AG09309 (cell line): ENCODE results near the gene GPATCH2.

Experiments used
- DNase-seq: peaks from one replicate; pipeline ENCODE4 v3.0.0-alpha.2; 2010; ENCODE audit warnings: low read depth
- H3K4me3 ChIP-seq: 2 replicates; pipeline ENCODE4 v1.5.1; 2011; ENCODE audit warnings: mild to moderate bottlenecking, low read depth, low read length, moderate library complexity; ENCODE audit not compliant: control insufficient read depth
- CTCF ChIP-seq: IDR thresholded peaks from 2 replicates; pipeline ENCODE4 v1.5.1; 2011; ENCODE audit warnings: mild to moderate bottlenecking, low read depth, low read length, inconsistent platforms; ENCODE audit not compliant: insufficient read depth, control insufficient read depth; ENCODE audit errors: missing control alignments

GPATCH2 gene

GRCh38 chr1:217443845-217444244, 187.0 kb downstream of the GPATCH2 start:
- no peak for DNase-seq
- H3K4me3 ChIP-seq, result no peak overlapping the region
- no peak for TF ChIP-seq CTCF

GRCh38 chr1:217437376-217437775, 193.5 kb downstream of the GPATCH2 start:
- DNase-seq, result no peak
- no peak for TF ChIP-seq CTCF

GRCh38 chr1:217435204-217435603, 195.7 kb downstream of the GPATCH2 start:
- no peak for TF ChIP-seq CTCF
- no peak for DNase-seq

More at GRCh38 chr1:217437376-217437775, 193.5 kb downstream of the GPATCH2 start:
- H3K4me3 ChIP-seq, result no peak overlapping the region

GRCh38 chr1:217433664-217434063, 197.2 kb downstream of the GPATCH2 start:
- no peak overlapping the region for H3K4me3 ChIP-seq
- DNase-seq, result no peak
- TF ChIP-seq CTCF, result no peak

More at GRCh38 chr1:217435204-217435603, 195.7 kb downstream of the GPATCH2 start:
- H3K4me3 ChIP-seq, result no peak overlapping the region

GRCh38 chr1:217432339-217432738, 198.6 kb downstream of the GPATCH2 start:
- H3K4me3 ChIP-seq, result no peak overlapping the region
- no peak for DNase-seq
- TF ChIP-seq CTCF, result no peak

- DNase-seq, result no peak
- TF ChIP-seq CTCF, result peak; percentile 16
- no peak overlapping the region for H3K4me3 ChIP-seq
Observed at GRCh38 chr1:217431395-217431794, 199.5 kb downstream of the GPATCH2 start.

GRCh38 chr1:217425422-217425821, 205.5 kb downstream of the GPATCH2 start:
- H3K4me3 ChIP-seq, result no peak overlapping the region
- peak; percentile 4 for DNase-seq
- TF ChIP-seq CTCF, result no peak
